ENCODE results near the gene MED7. TPM values are rescaled to one million over a fixed set of nuclear protein-coding genes. Genes with fewer than 3 reads are reported as not detected.

The MED7 gene
- total RNA-seq, 2 experiments from 2014 or later: 18.9 to 23.3 TPM

- CTCF ChIA-PET (ENCODE audit: unreplicated experiment): no interaction called here
- no peak for DNase-seq (ENCODE audit: low spot score)
- Histone ChIP-seq H2AFZ (ENCODE audit: low read length) (no peak overlapping the region), H3K9me3 (ENCODE audit: low read length) (peaks cover 14% of the 10 kb centered on the region; the same call in 1 of the 2 replicates), H3K79me2 (ENCODE audit: insufficient read depth, low read depth, low read length) (no peaks in the 10 kb centered on the region), H3K4me1 (ENCODE audit: insufficient read depth, low read length, poor library complexity, severe bottlenecking) (no peaks in the 10 kb centered on the region), H3K4me3 (ENCODE audit: low read depth, low read length, poor library complexity, severe bottlenecking) (no peak overlapping the region), H3K36me3 (ENCODE audit: insufficient read depth, low read length) (peaks cover 3% of the 10 kb centered on the region; the same call in 1 of the 2 replicates), H3K27ac (ENCODE audit: low read depth, low read length, poor library complexity, severe bottlenecking) (no peak overlapping the region), H4K20me1 (ENCODE audit: insufficient read depth, low read length) (no peaks in the 10 kb centered on the region), H3K9me2 (ENCODE audit: insufficient read depth, low read length) (no peaks in the 10 kb centered on the region), H3K4me2 (ENCODE audit: low read length) (no peak overlapping the region)
- BruUV-seq (replicated peaks): no TSS peak
- POLR2A ChIA-PET: interaction anchor here (0.6 to 1.2 kb wide), 7 partner anchors 10 to 485 kb away, joined by 3 to 8 read pairs (median 4); no protein-coding TSS in a partner anchor
- intact Hi-C loops (cut with micrococcal nuclease; ENCODE audit: unreplicated experiment): no loop called here
- TF ChIP-seq CTCF (conservative IDR thresholded peaks at IDR 0.05; ENCODE audit: low read length) (no peak), EZH2phosphoT487 (IDR thresholded peaks at IDR 0.05; ENCODE audit: borderline replicate concordance, low read depth, low read length) (no peak)
These were observed 21.0 kb downstream of the MED7 start for GRCh38 chr5:157121709-157122108.

- H3K79me2 ChIP-seq (ENCODE audit: insufficient read depth, low read depth, low read length): no peaks in the 10 kb centered on the region
- POLR2A ChIA-PET: interaction anchor here (0.6 to 1.3 kb wide), 2 partner anchors 23 to 44 kb away, joined by 3 read pairs; partner anchors contain the start of gene MED7
- CTCF ChIA-PET (ENCODE audit: unreplicated experiment): no interaction called here
These were observed 22.6 kb downstream of the MED7 start for GRCh38 chr5:157120102-157120501.

More at GRCh38 chr5:157120102-157120501, 22.6 kb downstream of the MED7 start:
- H3K27ac ChIP-seq (ENCODE audit: low read depth, low read length, poor library complexity, severe bottlenecking): no peak overlapping the region
- H3K9me2 ChIP-seq (ENCODE audit: insufficient read depth, low read length): no peaks in the 10 kb centered on the region
- DNase-seq (ENCODE audit: low spot score): no peak
- TF ChIP-seq CTCF (conservative IDR thresholded peaks at IDR 0.05; ENCODE audit: low read length): no peak
- no peak for TF ChIP-seq EZH2phosphoT487 (IDR thresholded peaks at IDR 0.05; ENCODE audit: borderline replicate concordance, low read depth, low read length)
- H3K4me2 ChIP-seq (ENCODE audit: low read length): no peak overlapping the region
- H3K36me3 ChIP-seq (ENCODE audit: insufficient read depth, low read length): peaks cover 3% of the 10 kb centered on the region; the same call in 1 of the 2 replicates
- no peak overlapping the region for H3K4me3 ChIP-seq (ENCODE audit: low read depth, low read length, poor library complexity, severe bottlenecking)
- no TSS peak for BruUV-seq (replicated peaks)
- H3K4me1 ChIP-seq (ENCODE audit: insufficient read depth, low read length, poor library complexity, severe bottlenecking): no peaks in the 10 kb centered on the region
- no peaks in the 10 kb centered on the region for H4K20me1 ChIP-seq (ENCODE audit: insufficient read depth, low read length)
- intact Hi-C loops (cut with micrococcal nuclease; ENCODE audit: unreplicated experiment): no loop called here
- H2AFZ ChIP-seq (ENCODE audit: low read length): no peak overlapping the region
- H3K9me3 ChIP-seq (ENCODE audit: low read length): peaks cover 14% of the 10 kb centered on the region; the same call in 1 of the 2 replicates

All from OCI-LY7 (cell line).